Renal cortex interstitium (tissue), 11 donors: ENCODE data around the gene CPB1. TPM values are rescaled to one million over a fixed set of nuclear protein-coding genes. Genes with fewer than 3 reads are reported as not detected.

Experiments used
- DNase-seq, 11 donors: peaks; one replicate each; pipeline ENCODE4 v3.0.0-alpha.2; 2013; ENCODE audit warnings: low read depth in 9 of 11, low spot score in 4 of 11; ENCODE audit errors: extremely low read depth in 1 of 11
- polyA plus RNA-seq, 3 donors: library from polyadenylated mRNA; unstranded; fragments of 120-200 nt; gene quantifications; one replicate each; pipeline ENCODE4 v1.2.1, GENCODE V29; 2013; ENCODE audit not compliant: insufficient read length in 3 of 3

Gene CPB1
- polyA plus RNA-seq, 3 donors: 0.53 to 1.4 (median 0.96) TPM

DNA sequence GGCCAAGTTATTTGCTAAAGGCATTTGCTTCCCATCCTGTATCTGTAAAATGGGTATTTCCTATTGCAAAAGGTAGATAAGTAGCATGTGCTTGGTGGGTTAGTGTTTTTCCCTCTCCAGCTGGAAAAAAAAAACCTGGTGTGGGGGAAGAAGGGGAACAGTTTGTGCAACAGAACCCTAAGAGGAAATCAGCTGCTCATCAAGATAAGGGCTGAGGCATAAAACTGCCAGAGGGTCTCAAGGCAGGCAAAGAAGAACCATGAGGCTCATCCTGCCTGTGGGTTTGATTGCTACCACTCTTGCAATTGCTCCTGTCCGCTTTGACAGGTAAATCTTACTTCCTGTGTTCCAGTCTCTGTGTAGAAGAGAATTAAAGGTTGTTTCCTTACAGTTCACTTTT lies 37.4 kb downstream of the CPB1 start, which contains the start of gene CPA3:
Gene CPA3, plus strand, starts transcription at position 248 of the 400 bp plus-strand sequence. Its CDS starts 12 bp downstream, at position 260.
- no peak for DNase-seq

DNA sequence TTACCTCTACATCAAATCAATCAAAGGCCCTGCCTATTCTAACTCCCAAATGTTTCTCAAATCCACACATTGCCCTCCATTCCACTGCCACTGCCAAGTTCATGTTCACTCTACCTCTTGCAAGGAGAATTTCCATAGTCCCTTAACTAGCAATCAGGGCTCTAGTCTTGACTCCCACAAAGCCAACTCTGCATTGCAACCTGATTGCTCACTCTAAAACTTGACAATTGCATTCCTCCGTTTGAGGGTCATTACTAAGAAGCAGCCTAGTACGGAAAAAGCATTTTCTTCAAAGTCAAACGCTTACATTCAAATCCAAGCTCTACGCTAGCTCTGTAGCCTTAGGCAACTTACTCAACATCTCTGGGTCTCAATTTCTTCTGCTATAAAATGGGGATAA lies 38.6 kb downstream of the CPB1 start:
- DNase-seq: no peak

DNA sequence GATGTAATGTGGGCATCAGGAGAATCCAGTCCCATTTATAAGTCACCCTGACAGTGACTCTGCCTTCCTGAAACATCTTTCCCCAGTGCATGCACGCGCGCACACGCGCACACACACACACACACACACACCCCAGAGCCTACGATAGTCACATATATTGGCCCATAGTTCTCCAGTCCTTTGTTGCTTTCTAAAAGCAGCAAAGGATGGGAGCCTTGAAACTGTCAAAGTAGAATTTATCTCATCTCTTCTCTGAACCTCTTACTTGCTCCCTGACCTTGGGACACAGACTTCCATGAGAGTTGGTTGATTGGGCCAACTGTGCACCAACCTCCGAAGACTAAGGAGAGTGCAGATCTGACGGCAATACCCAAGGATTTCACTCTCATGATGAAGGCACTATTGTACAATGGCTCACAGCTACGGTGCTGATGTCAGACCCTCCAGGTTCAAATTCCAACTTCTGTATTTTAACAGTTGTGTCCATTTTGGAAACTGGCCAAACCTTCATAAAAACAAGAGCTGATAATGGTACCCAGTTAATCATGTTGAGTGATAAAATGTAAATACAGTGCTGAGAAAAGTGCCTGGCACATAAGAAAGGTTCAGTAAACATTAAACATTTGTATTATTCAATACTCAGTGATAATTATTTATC lies 45.8 kb downstream of the CPB1 start:
- no peak for DNase-seq

DNA sequence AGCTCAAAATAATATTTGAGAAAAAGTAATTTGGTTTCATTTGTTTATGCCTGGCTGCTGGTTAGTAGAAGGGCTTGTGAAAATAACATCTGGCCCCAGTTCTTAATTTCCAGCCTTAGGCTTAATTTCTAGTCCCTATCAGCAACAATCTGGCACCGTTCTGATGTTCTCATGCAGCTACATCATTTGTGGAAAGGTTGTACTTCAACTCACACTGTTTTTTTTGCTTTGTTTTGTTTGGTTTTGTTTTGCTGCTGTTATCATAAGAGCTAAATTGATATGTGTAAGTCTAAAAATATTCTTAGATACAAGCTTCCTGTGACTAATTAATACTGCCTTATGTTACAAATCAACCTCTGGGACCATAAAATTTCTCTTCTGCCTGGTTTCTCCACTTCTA lies 46.4 kb downstream of the CPB1 start:
- no peak for DNase-seq

DNA sequence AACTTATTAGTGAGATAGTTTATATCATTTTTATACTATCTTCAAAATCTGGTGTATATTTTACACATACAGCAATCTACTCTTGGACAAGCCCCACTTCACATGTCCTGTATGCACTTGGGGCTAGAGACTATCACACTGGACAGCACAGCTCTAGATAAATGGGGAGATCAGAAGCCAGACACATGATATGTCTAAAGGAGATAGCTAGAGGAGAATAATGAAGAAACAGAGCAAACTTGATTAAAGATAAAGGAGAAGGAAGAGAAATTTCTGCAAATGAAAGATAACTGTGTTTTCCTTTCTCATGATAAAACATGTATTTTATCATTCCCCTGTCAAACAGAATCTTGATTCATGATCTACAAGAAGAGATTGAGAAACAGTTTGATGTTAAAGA lies 50.5 kb downstream of the CPB1 start:
- DNase-seq: no peak

DNA sequence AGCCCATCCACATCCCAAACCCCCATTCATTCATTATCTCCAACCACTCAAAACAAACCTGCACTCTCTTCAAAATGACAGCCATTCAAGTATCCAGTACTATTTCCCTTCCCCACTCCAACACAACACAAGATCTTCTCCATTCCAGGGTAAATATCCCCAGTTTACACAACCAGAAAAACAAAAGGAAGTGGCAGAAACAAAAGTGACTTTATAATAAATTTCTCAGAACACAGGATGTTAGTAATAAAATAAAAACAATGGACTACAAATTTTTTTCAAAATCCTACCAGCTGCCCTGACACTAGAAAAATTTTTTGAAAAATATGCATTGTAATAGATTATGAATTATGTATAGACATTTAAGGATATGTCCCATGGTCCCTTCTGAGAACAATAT lies 51.6 kb downstream of the CPB1 start:
- DNase-seq: no peak

DNA sequence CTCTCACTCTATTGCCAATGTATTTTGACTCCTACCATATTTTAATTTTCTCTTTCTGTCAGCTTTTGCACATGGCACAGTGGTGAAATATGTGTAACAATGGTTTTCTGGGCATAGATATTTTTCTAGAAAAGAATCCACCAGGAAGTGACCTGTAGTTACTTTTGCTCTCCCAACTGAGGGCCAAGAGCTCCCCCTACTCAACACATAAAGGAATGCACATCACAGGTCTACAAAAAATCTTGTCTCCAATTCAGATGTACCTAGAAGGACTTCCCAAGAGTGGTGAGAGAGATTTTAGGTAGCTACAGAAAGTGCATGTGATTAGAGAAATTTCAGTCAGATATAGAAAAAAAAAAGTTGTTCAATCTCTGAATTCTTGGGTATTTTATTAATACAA lies 53.1 kb downstream of the CPB1 start:
- DNase-seq: no peak

DNA sequence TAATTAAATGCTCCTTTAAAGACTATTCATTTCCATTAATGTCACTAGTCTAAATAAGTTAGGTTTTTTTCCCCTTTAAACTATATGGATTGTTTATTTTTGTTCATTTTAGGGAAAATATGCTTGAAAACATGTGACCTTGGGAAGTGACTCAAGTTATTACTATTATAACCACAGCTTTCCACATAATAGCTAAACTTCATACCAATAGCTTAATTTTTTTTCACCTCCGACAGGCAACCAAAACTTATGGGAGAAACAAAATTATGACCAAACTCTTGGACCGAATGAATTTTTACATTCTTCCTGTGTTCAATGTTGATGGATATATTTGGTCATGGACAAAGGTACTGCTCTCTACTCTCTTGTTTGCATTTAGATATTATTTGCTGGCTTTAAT lies 53.7 kb downstream of the CPB1 start:
- no peak for DNase-seq

DNA sequence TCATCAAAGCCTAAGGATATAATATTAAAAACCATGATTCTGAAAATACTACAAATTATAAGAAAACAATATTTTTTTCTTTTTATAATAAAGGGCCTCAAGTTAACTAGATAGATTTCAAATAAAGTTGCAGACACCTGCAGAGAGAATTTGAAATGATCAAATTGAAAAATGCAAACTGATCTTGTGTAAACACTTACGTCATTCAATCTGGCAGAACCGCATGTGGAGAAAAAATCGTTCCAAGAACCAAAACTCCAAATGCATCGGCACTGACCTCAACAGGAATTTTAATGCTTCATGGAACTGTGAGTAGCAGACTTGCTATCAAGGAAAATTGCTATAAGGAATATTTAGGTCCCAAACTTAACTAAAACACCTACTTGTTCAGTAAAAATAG lies 54.7 kb downstream of the CPB1 start:
- no peak for DNase-seq

DNA sequence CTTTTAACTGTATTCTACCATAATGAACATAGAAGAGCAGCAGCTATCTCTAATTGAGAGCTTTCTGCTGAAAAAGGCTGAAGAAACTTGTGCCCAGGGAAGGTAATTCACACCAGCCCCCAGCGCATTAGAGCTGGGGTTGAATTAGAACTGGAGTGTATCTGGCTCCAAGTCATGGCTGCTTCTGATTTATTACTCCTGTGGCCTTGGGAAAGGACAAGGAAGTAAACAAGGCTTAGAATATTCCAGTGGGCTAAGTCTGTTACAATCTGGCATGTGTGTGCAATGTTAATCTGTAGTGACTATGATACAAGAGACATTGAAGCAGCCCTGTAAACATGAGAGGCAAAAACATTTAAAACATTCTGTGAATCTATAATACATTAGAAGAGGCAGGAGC lies 55.6 kb downstream of the CPB1 start:
- DNase-seq: no peak

DNA sequence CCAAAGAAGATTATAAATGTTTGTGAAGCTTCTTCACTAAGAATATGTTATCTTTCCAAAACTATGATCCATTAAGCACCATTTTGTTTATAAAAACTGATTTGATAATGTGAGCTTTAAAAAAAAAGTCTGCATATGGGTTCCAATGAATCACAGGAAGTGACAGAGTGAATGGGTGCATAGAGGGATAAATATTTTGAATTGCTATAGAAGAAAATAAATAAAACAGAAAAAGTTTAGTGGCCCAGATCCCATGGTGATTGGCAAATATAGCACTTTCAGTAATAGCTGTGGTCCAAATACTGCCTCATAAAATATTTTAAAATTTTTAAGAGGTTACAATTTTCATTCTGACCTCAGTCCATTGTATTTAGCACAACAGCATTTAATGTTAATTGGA lies 56.6 kb downstream of the CPB1 start:
- DNase-seq: no peak

DNA sequence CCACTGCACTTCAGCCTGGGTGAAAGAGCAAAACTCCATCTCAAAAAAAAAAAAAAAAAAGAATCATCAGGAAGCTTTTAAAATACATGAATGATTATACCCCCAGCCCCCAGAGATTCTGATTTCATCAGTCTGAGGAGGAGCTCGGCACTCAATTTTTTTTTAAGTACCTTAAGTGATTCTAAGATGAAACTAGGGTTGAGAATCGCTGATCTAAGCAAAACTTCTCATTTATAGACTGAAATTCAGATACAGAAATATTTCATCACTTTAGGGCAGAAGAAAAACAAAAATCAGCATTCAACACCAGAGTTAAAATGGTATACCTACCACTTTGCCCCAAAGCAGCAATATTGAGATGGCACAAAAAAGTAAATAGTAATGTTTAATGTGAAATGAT lies 62.2 kb downstream of the CPB1 start:
- DNase-seq: no peak

DNA sequence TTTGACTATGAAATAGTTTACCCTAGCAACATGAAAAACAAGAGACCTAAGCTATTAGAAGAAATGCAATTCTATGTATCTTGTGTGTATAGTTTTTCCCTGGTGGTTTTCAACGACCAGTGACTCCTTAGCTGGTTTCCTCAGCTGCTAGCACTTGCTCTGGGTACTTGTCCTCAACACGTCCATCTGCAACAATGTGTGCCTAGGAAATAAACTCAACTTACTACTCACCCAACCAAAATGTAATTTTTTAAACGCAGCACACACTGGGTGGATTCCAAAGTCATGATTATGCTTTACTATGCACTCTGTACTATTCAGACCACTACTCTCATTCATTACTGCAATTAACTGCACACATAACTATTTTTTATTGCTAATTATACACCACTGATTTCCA lies 68.5 kb downstream of the CPB1 start:
- no peak for DNase-seq

DNA sequence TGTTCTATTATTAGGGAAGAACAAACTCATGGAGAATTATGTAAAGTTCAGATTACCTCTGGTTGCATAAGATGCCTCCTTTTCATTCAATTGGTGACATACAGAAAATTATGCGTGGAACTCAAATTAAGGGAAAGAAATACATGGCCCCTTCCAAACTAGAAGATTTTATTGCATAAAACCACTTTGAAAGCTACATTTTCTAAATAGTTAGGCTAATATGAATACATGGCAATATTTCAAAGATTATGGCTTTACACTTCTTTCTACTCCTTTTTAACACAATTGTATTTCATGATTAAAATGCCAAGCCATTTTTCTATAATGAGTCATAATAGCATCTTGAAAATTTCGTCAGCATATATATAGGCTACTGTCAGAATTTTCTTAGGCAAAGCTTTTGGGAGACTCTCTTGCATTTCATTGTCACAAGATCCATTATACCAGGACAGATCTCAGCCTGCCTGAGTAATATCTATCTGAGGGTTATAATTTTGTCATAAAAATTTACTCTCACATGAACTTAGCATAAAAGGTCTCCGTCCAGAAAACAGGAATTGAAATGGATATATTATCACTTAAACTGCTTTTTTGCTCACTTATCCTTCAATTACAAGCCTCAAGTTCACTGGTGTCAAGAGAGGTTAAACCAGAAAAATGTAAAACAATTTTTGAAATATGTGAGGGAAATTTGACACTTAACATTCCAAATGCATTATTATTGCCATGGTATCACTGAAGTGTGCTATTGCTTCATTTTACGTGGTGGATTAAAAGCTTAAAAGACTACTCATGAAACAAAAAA lies 74.6 kb downstream of the CPB1 start:
- no peak for DNase-seq

DNA sequence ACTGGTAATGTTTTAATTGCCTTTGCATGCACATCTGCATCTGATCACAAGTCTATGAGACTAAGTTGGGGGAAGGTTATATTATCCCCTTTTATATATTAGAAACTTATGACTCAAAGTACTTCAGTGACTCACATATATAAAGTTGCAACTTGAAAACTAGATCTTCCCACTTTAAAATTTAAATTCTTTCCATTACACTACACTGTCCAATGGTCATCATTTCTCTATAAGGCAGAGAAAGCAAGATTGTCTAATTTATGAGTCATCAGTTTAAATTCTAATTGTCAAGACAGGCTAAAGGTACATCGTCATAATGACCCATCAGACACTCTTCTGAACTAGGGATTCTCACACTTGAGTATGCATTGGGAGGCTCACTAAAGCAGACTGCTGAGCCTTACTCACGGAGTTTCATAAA lies 75.4 kb downstream of the CPB1 start:
- DNase-seq: no peak

DNA sequence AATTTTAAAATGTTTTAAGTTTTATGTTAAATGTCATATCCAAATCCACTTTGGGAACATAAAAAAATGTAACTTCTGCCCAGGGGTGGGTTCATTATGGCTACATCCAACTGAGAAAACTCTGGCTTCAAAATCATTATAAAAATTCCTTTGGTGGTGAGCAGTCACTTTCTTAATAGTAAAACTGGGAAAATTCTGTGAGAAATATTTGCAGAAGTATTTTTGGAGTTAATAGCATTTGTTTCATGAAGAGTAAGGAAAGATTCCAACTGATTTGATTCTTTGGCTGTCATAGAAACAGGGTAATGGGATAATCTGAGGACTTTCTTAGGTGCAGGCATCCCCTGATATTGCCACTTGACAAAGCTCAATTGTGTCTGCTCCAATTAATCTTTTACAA lies 76.3 kb downstream of the CPB1 start:
- no peak for DNase-seq

DNA sequence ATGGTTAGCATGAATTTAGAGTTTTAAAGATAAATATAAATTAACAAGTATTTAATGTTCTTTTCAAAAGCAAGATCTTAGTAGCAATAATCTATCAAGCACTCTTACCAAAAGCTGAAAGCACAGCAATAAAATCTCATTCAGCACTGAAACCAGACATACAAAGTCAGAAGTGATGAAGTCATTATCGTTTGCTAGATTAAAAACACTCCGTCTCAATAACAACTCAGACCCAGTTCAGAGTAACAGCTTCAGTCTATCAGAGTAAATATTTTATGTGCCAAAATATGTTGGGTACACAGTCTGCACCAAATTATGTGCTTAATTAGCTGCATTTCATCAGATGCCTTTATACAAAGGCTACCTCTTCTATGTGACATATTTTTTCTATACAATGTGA lies 79.1 kb downstream of the CPB1 start:
- DNase-seq: no peak
